GM18519 (cell line): ENCODE data around the gene ZNF727.
"Not testable (repeated sequence)": the region's sequence is repeated elsewhere in the genome, so short reads cannot be mapped to it uniquely, and the experiment has no call there.

ENCODE experiments used
- ATAC-seq: cut with Tn5 transposase; IDR thresholded peaks from one replicate; pipeline ENCODE4 v1.9.1; 2021; ENCODE audit warnings: mild to moderate bottlenecking, moderate library complexity; ENCODE audit not compliant: unreplicated experiment, low FRiP score

Gene ZNF727

GRCh38 chr7:64045301-64046040, at the start of gene ZNF727:
ZNF727 (plus strand) TSS chr7:64045434; CDS start chr7:64045622, 188 bp downstream.
- no peak for ATAC-seq

DNA sequence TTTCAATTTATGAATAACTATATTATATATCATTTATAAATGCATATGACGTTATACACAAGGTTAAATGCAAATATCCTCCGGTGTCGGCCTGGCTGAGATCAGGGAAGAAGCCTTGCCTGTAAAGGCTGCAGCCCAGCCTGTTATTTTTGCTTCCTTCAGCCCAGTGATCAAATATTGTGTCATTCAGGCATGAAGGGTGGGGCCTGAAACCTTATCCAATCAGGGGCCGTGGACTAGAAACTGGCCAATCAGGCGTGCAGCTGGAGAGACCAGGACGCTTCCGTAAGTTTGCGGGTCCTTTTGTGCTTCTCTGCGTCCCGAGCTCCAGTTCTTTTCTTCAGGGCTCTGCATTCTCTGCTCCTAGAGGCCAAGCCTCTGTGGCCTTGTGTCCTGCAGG, 46.7 kb upstream of the ZNF727 start, which contains the start of gene ZNF722:
TSS of gene ZNF722 (plus strand) at position 301 of the 400 bp plus-strand sequence. CDS start 113 bp downstream, outside the sequence.
- ATAC-seq: no peak

- not testable (repeated sequence) for ATAC-seq
Measured at GRCh38 chr7:64015496-64015895, 29.7 kb upstream of the ZNF727 start.

GRCh38 chr7:64035388-64035787, 9.8 kb upstream of the ZNF727 start:
- no peak for ATAC-seq

DNA sequence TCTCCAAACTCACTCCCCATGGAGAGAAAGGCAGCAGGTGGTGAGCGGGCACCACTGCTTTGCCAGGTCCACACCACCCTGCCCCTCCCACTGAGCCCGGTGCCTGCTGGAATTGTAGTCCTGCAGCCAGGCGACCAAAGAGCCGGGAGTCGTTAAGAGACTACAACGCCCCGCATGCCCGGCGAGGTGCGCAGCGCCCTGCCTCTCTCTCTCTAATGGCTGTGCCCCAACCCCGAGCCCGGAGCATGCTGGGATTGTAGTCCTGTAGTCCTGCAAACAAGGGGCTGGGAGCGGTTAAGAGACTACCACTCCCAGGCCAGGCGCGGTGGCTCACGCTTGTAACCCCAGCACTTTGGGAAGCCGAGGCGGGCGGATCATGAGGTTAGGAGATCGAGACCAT, 8.1 kb upstream of the ZNF727 start:
- ATAC-seq: no peak

DNA sequence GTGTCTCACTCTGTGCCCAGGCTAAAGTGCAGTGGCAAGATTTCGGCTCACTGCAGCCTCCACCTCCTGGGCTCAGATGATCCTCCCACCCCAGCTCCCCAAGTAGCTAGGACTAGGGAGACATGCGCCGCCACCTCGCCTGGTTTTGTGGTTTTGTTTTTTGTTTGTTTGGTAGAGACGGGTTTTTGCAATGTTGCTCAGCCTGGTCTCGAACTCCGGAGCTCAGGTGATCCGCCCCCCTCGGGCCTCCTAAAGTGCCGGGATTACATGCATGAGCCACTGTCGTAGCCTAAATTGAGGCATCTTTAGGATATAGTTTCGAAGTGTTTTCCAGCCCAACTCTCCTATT, 781 bp downstream of the ZNF727 start:
- ATAC-seq: no peak

DNA sequence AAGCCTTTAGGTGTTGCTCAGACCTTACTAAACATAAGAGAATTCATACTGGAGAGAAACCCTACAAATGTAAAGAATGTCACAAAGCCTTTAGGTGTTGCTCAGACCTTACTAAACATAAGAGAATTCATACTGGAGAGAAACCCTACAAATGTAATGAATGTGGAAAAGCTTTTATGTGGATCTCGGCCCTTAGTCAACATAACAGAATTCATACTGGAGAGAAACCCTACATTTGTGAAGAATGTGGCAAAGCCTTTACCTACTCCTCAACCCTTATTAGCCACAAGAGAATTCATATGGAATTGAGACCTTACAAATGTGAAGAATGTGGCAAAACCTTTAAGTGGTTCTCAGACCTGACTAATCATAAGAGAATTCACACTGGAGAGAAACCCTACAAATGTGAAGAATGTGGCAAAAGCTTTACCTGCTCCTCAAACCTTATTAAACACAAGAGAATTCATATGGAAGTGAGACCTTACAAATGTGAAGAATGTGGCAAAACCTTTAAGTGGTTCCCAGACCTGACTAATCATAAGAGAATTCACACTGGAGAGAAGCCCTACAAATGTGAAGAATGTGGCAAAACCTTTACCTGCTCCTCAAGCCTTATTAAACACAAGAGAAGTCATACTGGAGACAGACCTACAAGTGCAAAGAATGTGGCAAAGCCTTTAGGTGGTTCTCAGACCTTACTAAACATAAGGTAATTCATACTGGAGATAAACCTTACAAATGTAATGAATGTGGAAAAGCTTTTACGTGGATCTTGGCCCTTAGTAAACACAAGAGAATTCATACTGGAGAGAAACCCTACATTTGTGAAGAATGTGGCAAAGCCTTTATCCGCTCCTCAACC, 32.8 kb downstream of the ZNF727 start:
- ATAC-seq: not testable (repeated sequence)

DNA sequence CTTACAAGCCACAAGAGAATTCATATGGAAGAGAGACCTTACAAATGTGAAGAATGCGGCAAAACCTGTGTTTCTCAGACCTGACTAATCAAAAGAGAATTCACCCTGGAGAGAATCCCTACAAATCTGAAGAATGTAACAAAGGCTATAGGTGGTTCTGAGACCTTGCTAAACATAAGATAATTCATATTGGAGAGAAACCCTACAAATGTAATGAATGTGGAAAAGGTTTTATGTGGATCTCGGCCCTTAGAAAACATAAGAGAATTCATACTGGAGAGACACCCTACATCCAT, 33.4 kb downstream of the ZNF727 start:
- no peak for ATAC-seq

GRCh38 chr7:64087501-64087900, 42.3 kb downstream of the ZNF727 start:
- ATAC-seq: no peak

GRCh38 chr7:64088863-64089262, 43.6 kb downstream of the ZNF727 start:
- not testable (repeated sequence) for ATAC-seq
